Lower leg skin (tissue), 3 donors: ENCODE measurements around the gene ABCF2.

Experiments
- POLR2A ChIP-seq, 2 donors: fragments of 450-650 bp; IDR thresholded peaks; one replicate each; pipeline ENCODE4 v1.6.1; 2016 to 2017; ENCODE audit warnings: antibody characterized with exemption in 2 of 2, mild to moderate bottlenecking in 1 of 2, moderate library complexity in 1 of 2
- TF ChIP-seq, protein P1 (sequence below), 3 donors: fragments of 450-650 bp; IDR thresholded peaks; one replicate each; pipeline ENCODE4 v1.5.1; 2016; ENCODE audit warnings: antibody characterized with exemption in 3 of 3, mild to moderate bottlenecking in 3 of 3, moderate library complexity in 2 of 3

DNA sequence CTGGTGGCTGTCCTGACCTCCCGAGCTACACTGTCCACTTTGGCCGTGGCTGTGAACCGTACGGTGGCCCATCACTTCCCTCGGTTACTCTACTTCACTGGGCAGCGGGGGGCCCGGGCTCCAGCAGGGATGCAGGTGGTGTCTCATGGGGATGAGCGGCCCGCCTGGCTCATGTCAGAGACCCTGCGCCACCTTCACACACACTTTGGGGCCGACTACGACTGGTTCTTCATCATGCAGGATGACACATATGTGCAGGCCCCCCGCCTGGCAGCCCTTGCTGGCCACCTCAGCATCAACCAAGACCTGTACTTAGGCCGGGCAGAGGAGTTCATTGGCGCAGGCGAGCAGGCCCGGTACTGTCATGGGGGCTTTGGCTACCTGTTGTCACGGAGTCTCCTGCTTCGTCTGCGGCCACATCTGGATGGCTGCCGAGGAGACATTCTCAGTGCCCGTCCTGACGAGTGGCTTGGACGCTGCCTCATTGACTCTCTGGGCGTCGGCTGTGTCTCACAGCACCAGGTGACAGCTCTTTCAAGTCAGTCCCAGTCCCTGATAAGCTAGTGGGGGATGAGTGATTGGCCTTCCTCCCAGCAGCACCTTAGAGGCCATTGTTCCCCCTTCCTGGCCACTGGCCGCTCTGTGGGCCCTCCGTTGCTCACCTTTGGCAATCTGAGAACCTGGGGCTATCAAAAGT lies 8.2 kb upstream of the ABCF2 start:
- TF ChIP-seq, protein P1, sequence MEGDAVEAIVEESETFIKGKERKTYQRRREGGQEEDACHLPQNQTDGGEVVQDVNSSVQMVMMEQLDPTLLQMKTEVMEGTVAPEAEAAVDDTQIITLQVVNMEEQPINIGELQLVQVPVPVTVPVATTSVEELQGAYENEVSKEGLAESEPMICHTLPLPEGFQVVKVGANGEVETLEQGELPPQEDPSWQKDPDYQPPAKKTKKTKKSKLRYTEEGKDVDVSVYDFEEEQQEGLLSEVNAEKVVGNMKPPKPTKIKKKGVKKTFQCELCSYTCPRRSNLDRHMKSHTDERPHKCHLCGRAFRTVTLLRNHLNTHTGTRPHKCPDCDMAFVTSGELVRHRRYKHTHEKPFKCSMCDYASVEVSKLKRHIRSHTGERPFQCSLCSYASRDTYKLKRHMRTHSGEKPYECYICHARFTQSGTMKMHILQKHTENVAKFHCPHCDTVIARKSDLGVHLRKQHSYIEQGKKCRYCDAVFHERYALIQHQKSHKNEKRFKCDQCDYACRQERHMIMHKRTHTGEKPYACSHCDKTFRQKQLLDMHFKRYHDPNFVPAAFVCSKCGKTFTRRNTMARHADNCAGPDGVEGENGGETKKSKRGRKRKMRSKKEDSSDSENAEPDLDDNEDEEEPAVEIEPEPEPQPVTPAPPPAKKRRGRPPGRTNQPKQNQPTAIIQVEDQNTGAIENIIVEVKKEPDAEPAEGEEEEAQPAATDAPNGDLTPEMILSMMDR (IDR thresholded peaks at IDR 0.05) = no peak
- no peak for TF ChIP-seq POLR2A (IDR thresholded peaks at IDR 0.05)
